ENCODE measurements around the gene LGALS3BP.
"Not testable (repeated sequence)": the region's sequence is repeated elsewhere in the genome, so short reads cannot be mapped to it uniquely, and the experiment has no call there.

LGALS3BP gene

GRCh38 chr17:78979780-78980623 lies at the start of gene LGALS3BP:
Gene LGALS3BP, minus strand, starts transcription at chr17:78979923. Its CDS starts 2,732 bp downstream, at chr17:78977191.
- peak; percentile 86 for DNase-seq

- DNase-seq, result no peak
Measured at GRCh38 chr17:79028496-79029326, 49.0 kb upstream of the LGALS3BP start.

GRCh38 chr17:79027925-79028491 lies 48.3 kb upstream of the LGALS3BP start:
- DNase-seq, result no peak

- no peak for DNase-seq
Measured at GRCh38 chr17:79027274-79027924, 47.7 kb upstream of the LGALS3BP start.

- DNase-seq, result no peak
Measured at GRCh38 chr17:79026376-79027273, 46.9 kb upstream of the LGALS3BP start.

GRCh38 chr17:79024901-79025737 lies 45.4 kb upstream of the LGALS3BP start:
- no peak for DNase-seq

GRCh38 chr17:79023886-79024771 lies 44.4 kb upstream of the LGALS3BP start, which contains the start of gene C1QTNF1:
Gene C1QTNF1, plus strand, starts transcription at chr17:79024169. Its CDS starts 19,800 bp downstream, at chr17:79043969.
- DNase-seq, result no peak

- DNase-seq, result no peak
Measured at GRCh38 chr17:79023180-79023705, 43.5 kb upstream of the LGALS3BP start.

GRCh38 chr17:79022507-79022991 lies 42.8 kb upstream of the LGALS3BP start:
- DNase-seq, result no peak

GRCh38 chr17:79021929-79022328 lies 42.2 kb upstream of the LGALS3BP start:
- not testable (repeated sequence) for DNase-seq

- DNase-seq, result no peak
Measured at GRCh38 chr17:79020631-79021301, 41.0 kb upstream of the LGALS3BP start.

- DNase-seq, result no peak
Measured at GRCh38 chr17:79019632-79020584, 40.2 kb upstream of the LGALS3BP start.

- no peak for DNase-seq
Measured at GRCh38 chr17:79019261-79019631, 39.5 kb upstream of the LGALS3BP start.

GRCh38 chr17:79018370-79018695 lies 38.6 kb upstream of the LGALS3BP start:
- no peak for DNase-seq

GRCh38 chr17:79017546-79018369 lies 38.0 kb upstream of the LGALS3BP start:
- no peak for DNase-seq

- no peak for DNase-seq
Measured at GRCh38 chr17:79014158-79014758, 34.5 kb upstream of the LGALS3BP start.

All from NCI-H187 treated with DMSO at 0.1 percent for 48 hours (cell line).